GM23248 (cell line): ENCODE measurements around the gene DOCK3. TPM values are rescaled to one million over a fixed set of nuclear protein-coding genes. Genes with fewer than 3 reads are reported as not detected.
"Not testable (repeated sequence)": the region's sequence is repeated elsewhere in the genome, so short reads cannot be mapped to it uniquely, and the experiment has no call there.

ENCODE experiments used
- DNase-seq: peaks from one replicate; pipeline ENCODE4 v3.0.0-alpha.2; 2015
- H2AFZ ChIP-seq: fragments of 200-600 bp; sonication (generic); 2 replicates; pipeline ENCODE4 v1.6.1; 2016; ENCODE audit warnings: antibody characterized with exemption
- H3F3A ChIP-seq: fragments of 200-600 bp; sonication (generic); 2 replicates; pipeline ENCODE4 v1.6.1; 2016; ENCODE audit warnings: mild to moderate bottlenecking, antibody characterized with exemption, mixed run types; ENCODE audit not compliant: insufficient read depth
- H3K27ac ChIP-seq: fragments of 200-600 bp; sonication (generic); 2 replicates; pipeline ENCODE4 v1.5.1; 2016; ENCODE audit warnings: mild to moderate bottlenecking
- H3K27me3 ChIP-seq: fragments of 200-600 bp; sonication (generic); replicated peaks from 2 replicates; pipeline ENCODE4 v1.6.1; 2016; ENCODE audit warnings: mild to moderate bottlenecking; ENCODE audit not compliant: insufficient read depth
- H3K36me3 ChIP-seq: fragments of 200-600 bp; sonication (generic); 2 replicates; pipeline ENCODE4 v1.6.1; 2016; ENCODE audit warnings: low read depth, mild to moderate bottlenecking
- H3K4me1 ChIP-seq: fragments of 200-600 bp; sonication (generic); 2 replicates; pipeline ENCODE4 v1.6.1; 2016; ENCODE audit warnings: mild to moderate bottlenecking; ENCODE audit not compliant: insufficient read depth
- H3K4me2 ChIP-seq: fragments of 200-600 bp; sonication (generic); one replicate; pipeline ENCODE4 v1.6.1; 2016; ENCODE audit warnings: mild to moderate bottlenecking; ENCODE audit not compliant: unreplicated experiment
- H3K4me3 ChIP-seq: fragments of 200-600 bp; sonication (generic); 2 replicates; pipeline ENCODE4 v1.5.1; 2016; ENCODE audit warnings: mild to moderate bottlenecking
- H3K79me2 ChIP-seq: fragments of 200-600 bp; sonication (generic); 2 replicates; pipeline ENCODE4 v1.6.1; 2016; ENCODE audit warnings: mild to moderate bottlenecking; ENCODE audit not compliant: insufficient read depth
- H3K9ac ChIP-seq: fragments of 200-600 bp; sonication (generic); 2 replicates; pipeline ENCODE4 v1.6.1; 2016; ENCODE audit warnings: mild to moderate bottlenecking
- H3K9me2 ChIP-seq: fragments of 200-600 bp; sonication (generic); 2 replicates; pipeline ENCODE4 v1.6.1; 2016; ENCODE audit warnings: mixed run types, mild to moderate bottlenecking, moderate library complexity; ENCODE audit not compliant: insufficient read depth
- H3K9me3 ChIP-seq: fragments of 200-600 bp; sonication (generic); one replicate; pipeline ENCODE4 v1.6.1; 2017; ENCODE audit warnings: low read depth
- H4K20me1 ChIP-seq: fragments of 200-600 bp; sonication (generic); 2 replicates; pipeline ENCODE4 v1.6.0; 2016; ENCODE audit not compliant: insufficient read depth
- EZH2 ChIP-seq: fragments of 200-600 bp; sonication (generic); IDR thresholded peaks from 2 replicates; pipeline ENCODE4 v1.6.1; 2018; ENCODE audit warnings: antibody characterized with exemption, mild to moderate bottlenecking; ENCODE audit not compliant: insufficient read depth, poor library complexity, severe bottlenecking
- EZH2phosphoT487 ChIP-seq: fragments of 200-600 bp; sonication (generic); IDR thresholded peaks from 2 replicates; pipeline ENCODE4 v1.6.1; 2018; ENCODE audit warnings: antibody characterized with exemption, moderate library complexity, mild to moderate bottlenecking, low read depth; ENCODE audit not compliant: insufficient read depth
- WGBS, 2 experiments: methylation state at CpG; one replicate each; pipeline ENCODE4 v1.1.6; 2015 to 2017; ENCODE audit warnings: low lambda C conversion rate in 2 of 2, low coverage in 1 of 2; ENCODE audit errors: missing lambda C conversion rate in 2 of 2; 5-methylcytosine and 5-hydroxymethylcytosine counted together
- in situ Hi-C: fragments of 300-500 bp; cut with MboI; formaldehyde crosslinking; loops from 2 replicates; pipeline ENCODE4 v1.15.0; 2020
- polyA plus RNA-seq: library from polyadenylated mRNA; unstranded; fragments of >200 nt; fragmentation: Nextera tagmentation; extraction: Ambion mirVana; gene quantifications from 2 replicates; pipeline ENCODE4 v1.2.1, GENCODE V29; 2016
- total RNA-seq: library from RNA; depleted of rRNA; stranded (reverse); fragments of >200 nt; shearing (Covaris generic); gene quantifications from 2 replicates; pipeline ENCODE4 v1.2.3, GENCODE V29; 2014

Gene DOCK3
- total and polyA plus RNA-seq, 2 experiments from 2014 or later, result 0.23 to 0.43 TPM

DNA sequence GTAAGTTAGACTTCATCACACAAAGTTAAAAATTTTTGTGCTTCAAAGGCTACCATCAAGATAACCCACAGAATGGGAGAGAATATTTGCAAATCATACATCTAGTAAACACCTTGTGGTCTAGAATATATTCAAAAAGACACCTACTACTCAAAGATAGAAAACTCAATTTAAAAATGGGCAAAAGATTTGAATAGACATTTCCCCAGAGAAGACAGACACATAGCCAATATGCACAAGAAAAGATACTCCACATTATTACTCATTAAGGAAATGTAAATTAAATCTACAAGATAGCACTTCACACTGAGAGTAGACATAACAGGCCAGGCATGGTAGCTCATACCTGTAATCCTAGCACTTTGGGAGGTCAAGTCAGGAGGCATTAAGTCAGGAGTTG is 622.6 kb downstream of the DOCK3 start:
- no peak for DNase-seq
- no peaks in the 10 kb centered on the region for H4K20me1 ChIP-seq
- no peak overlapping the region for H3K27ac ChIP-seq
- H3K9me2 ChIP-seq, result no peaks in the 10 kb centered on the region
- no peaks in the 10 kb centered on the region for H3K36me3 ChIP-seq
- no peaks in the 10 kb centered on the region for H3K4me1 ChIP-seq
- no peak overlapping the region for H2AFZ ChIP-seq
- H3K4me3 ChIP-seq, result no peak overlapping the region
- H3K9me3 ChIP-seq, result no peaks in the 10 kb centered on the region
- no peak overlapping the region for H3K9ac ChIP-seq
- no peaks in the 10 kb centered on the region for H3K79me2 ChIP-seq
- no peak for TF ChIP-seq EZH2
- no peak for TF ChIP-seq EZH2phosphoT487
- in situ Hi-C loops, result no loop called here
- H3K4me2 ChIP-seq, result no peak overlapping the region
- no peaks in the 10 kb centered on the region for H3K27me3 ChIP-seq
- no peaks in the 10 kb centered on the region for H3F3A ChIP-seq

DNA sequence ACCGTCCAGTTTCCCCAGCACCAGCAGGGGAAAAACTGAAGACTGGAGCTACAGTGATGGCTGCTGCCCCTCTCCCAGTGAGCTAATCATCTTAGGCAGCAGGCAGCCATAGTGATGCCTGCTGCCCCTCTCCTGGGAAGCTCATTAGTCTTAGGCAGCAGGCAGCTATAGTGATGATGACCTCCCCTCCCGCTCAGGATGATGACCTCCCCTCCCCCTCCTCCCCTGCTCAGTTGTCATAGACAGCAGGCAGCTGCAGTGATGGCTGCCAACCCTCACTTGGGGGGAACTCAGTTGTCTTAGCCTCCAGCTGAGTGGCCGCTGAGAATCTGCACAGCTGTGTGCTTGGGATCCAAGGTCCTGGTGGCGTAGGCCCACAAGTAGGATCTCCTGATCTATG is 629.5 kb downstream of the DOCK3 start:
- Histone ChIP-seq H3K9ac (no peak overlapping the region), H3K36me3 (no peaks in the 10 kb centered on the region), H3K4me3 (no peak overlapping the region), H3K9me3 (no peaks in the 10 kb centered on the region), H3K27me3 (no peaks in the 10 kb centered on the region), H3K79me2 (no peaks in the 10 kb centered on the region), H3K27ac (no peak overlapping the region), H4K20me1 (no peaks in the 10 kb centered on the region), H3F3A (no peaks in the 10 kb centered on the region), H3K9me2 (no peaks in the 10 kb centered on the region), H3K4me1 (no peaks in the 10 kb centered on the region), H2AFZ (no peak overlapping the region), H3K4me2 (no peak overlapping the region)
- in situ Hi-C loops, result no loop called here
- TF ChIP-seq EZH2 (no peak), EZH2phosphoT487 (no peak)
- DNase-seq, result no peak
- 27 to 38% methylated on average over 4 of the region's 4 CpGs for WGBS, 2 experiments

GRCh38 chr3:51306093-51306492 is 631.4 kb downstream of the DOCK3 start:
- Histone ChIP-seq H3K4me3 (no peak overlapping the region), H3K27ac (no peak overlapping the region), H3K9me3 (no peaks in the 10 kb centered on the region), H3K4me2 (no peak overlapping the region), H3K36me3 (no peaks in the 10 kb centered on the region), H4K20me1 (no peaks in the 10 kb centered on the region), H2AFZ (no peak overlapping the region), H3K79me2 (no peaks in the 10 kb centered on the region), H3K9me2 (no peaks in the 10 kb centered on the region), H3K27me3 (no peaks in the 10 kb centered on the region), H3K4me1 (no peaks in the 10 kb centered on the region), H3F3A (no peaks in the 10 kb centered on the region), H3K9ac (no peak overlapping the region)
- in situ Hi-C loops, result no loop called here
- DNase-seq, result no peak
- no peak for TF ChIP-seq EZH2
- TF ChIP-seq EZH2phosphoT487, result no peak
- 79 to 96% methylated on average over 1 of the region's 1 CpG for WGBS, 2 experiments

DNA sequence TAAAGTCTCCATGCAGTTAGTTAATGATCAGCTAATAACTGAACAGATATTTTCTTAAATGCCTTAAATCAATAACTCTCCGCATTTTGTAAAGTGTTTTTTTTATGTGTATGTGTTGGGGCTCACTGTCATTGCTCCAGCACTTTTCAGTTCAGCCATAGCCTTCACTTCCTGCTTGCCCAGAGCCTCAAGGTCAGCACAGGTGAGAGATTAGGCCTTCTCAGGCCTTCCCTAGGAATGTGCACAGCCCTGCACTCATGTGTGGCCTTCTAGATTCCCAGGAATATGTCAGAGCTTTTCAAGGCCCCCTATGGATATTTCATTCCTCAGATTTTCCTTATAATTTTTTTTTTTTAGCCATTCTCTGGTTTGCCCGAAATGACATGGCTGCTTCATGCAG is 632.7 kb downstream of the DOCK3 start:
- no peak overlapping the region for H3K4me3 ChIP-seq
- no peaks in the 10 kb centered on the region for H3K36me3 ChIP-seq

GRCh38 chr3:51307945-51308607 is 633.3 kb downstream of the DOCK3 start:
- H3K27me3 ChIP-seq, H3K4me1 ChIP-seq, H3K9me3 ChIP-seq, DNase-seq, H2AFZ ChIP-seq, H3K4me3 ChIP-seq, H3K4me2 ChIP-seq, H3K9ac ChIP-seq, H3K36me3 ChIP-seq, H3F3A ChIP-seq, H3K79me2 ChIP-seq, H3K9me2 ChIP-seq, in situ Hi-C loops, H3K27ac ChIP-seq, H4K20me1 ChIP-seq: not testable (repeated sequence)
- WGBS, 2 experiments, result 22 to 49% methylated on average over 3 to 4 of the region's 5 CpGs

More for the DNA sequence above, 632.7 kb downstream of the DOCK3 start:
- Histone ChIP-seq H3K79me2 (no peaks in the 10 kb centered on the region), H2AFZ (no peak overlapping the region), H3K4me2 (no peak overlapping the region), H3F3A (no peaks in the 10 kb centered on the region), H4K20me1 (no peaks in the 10 kb centered on the region), H3K9me2 (no peaks in the 10 kb centered on the region), H3K9me3 (no peaks in the 10 kb centered on the region), H3K27me3 (no peaks in the 10 kb centered on the region), H3K9ac (no peak overlapping the region), H3K4me1 (no peaks in the 10 kb centered on the region), H3K27ac (no peak overlapping the region)
- in situ Hi-C loops, result no loop called here
- no peak for DNase-seq
- TF ChIP-seq EZH2phosphoT487 (no peak), EZH2 (no peak)
- WGBS, 2 experiments, result 18 to 28% methylated on average over 2 of the region's 2 CpGs
